Left lung (tissue), 10 donors: Measurements from ENCODE around the gene SRPK3. TPM values are rescaled to one million over a fixed set of nuclear protein-coding genes. Genes with fewer than 3 reads are reported as not detected.

Experiments
- ATAC-seq: fragments of 200-7000 bp; cut with Tn5 transposase; one replicate; pipeline ENCODE4 v1.9.1; 2020; ENCODE audit warnings: moderate library complexity
- DNase-seq, 4 donors: peaks; one replicate each; pipeline ENCODE4 v3.0.0-alpha.2; 2013 to 2020
- H3K27ac ChIP-seq, 2 donors: fragments of 200-600 bp; sonication (generic) in 1 of 2; one replicate each; pipeline versions ENCODE4 v1.5.0 to v1.8.0; 2020 to 2021
- H3K27me3 ChIP-seq, 2 donors: fragments of 200-600 bp; sonication (generic) in 1 of 2; one replicate each; pipeline versions ENCODE4 v1.5.0 to v1.8.0; 2020 to 2021
- H3K36me3 ChIP-seq, 2 donors: fragments of 200-600 bp; sonication (generic) in 1 of 2; one replicate each; pipeline versions ENCODE4 v1.5.0 to v1.8.0; 2020 to 2021
- H3K4me1 ChIP-seq, 2 donors: fragments of 200-600 bp; one replicate each; pipeline ENCODE4 v1.8.0; 2021
- H3K4me3 ChIP-seq, 2 donors: fragments of 200-600 bp; sonication (generic) in 1 of 2; one replicate each; pipeline versions ENCODE4 v1.5.0 to v1.8.0; 2020 to 2021; ENCODE audit warnings: mild to moderate bottlenecking in 1 of 2
- H3K9me3 ChIP-seq, 2 donors: fragments of 200-600 bp; sonication (generic) in 1 of 2; one replicate each; pipeline versions ENCODE4 v1.5.0 to v1.8.0; 2020 to 2021
- intact Hi-C, 2 donors: fragments of 100-400 bp; cut with DNase I; formaldehyde crosslinking; loops; one replicate each; pipeline versions ENCODE4 v1.11.2 to v1.14.2; 2022
- polyA plus RNA-seq, 6 donors: library from polyadenylated mRNA; unstranded; fragments of 120-200 nt; gene quantifications; one replicate each; pipeline ENCODE4 v1.2.1, GENCODE V29; 2013; ENCODE audit not compliant: insufficient read length in 6 of 6
- total RNA-seq, 2 donors: library from RNA; stranded (reverse); fragmentation: NEBNext Ultra II Directional; extraction: Animal tissue kit (Norgen Biotek cat#: 25700); gene quantifications; one replicate each; pipeline ENCODE4 v1.2.1, GENCODE V29; 2021
- TF ChIP-seq, protein P1 (sequence below), 2 donors: fragments of 200-600 bp; sonication (generic) in 1 of 2; IDR thresholded peaks; one replicate each; pipeline versions ENCODE4 v1.5.0 to v1.8.0; 2021; ENCODE audit warnings: antibody characterized with exemption in 2 of 2
- donor health status: DM: no; HTN: yes; CAD: no.
- donor health status: DM: no; HTN: no; CAD: no.

SRPK3 gene
- total and polyA plus RNA-seq, 8 donors, result 0.55 to 1.7 (median 0.88) TPM

DNA sequence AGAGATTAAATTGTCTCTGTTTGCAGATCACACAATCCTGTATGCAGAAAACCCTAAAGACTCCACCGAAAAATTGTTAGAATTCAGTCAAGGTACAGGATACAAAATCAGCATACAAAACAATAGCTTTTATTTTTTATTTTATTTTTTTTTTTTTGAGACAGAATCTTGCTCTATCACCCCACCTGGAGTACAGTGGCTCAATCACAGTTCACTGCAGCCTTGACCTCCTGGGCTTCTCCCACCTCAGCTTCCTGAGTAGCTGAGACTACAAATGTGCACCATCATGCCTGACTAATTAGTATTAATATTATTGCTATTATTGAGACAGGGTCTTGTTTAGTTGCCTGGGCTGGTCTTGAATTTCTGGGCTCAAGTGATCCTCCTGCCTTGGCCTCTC, 25.7 kb upstream of the SRPK3 start:
- intact Hi-C loops, result no loop called here
- Histone ChIP-seq H3K36me3 (no peaks in the 10 kb centered on the region), H3K4me1 (no peaks in the 10 kb centered on the region), H3K27me3 (no peaks in the 10 kb centered on the region), H3K9me3 (no peaks in the 10 kb centered on the region), H3K27ac (no peak overlapping the region), H3K4me3 (no peak overlapping the region)
- DNase-seq (no peak), ATAC-seq (no peak)
- TF ChIP-seq, protein P1, sequence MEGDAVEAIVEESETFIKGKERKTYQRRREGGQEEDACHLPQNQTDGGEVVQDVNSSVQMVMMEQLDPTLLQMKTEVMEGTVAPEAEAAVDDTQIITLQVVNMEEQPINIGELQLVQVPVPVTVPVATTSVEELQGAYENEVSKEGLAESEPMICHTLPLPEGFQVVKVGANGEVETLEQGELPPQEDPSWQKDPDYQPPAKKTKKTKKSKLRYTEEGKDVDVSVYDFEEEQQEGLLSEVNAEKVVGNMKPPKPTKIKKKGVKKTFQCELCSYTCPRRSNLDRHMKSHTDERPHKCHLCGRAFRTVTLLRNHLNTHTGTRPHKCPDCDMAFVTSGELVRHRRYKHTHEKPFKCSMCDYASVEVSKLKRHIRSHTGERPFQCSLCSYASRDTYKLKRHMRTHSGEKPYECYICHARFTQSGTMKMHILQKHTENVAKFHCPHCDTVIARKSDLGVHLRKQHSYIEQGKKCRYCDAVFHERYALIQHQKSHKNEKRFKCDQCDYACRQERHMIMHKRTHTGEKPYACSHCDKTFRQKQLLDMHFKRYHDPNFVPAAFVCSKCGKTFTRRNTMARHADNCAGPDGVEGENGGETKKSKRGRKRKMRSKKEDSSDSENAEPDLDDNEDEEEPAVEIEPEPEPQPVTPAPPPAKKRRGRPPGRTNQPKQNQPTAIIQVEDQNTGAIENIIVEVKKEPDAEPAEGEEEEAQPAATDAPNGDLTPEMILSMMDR (IDR thresholded peaks at IDR 0.05), result no peak

DNA sequence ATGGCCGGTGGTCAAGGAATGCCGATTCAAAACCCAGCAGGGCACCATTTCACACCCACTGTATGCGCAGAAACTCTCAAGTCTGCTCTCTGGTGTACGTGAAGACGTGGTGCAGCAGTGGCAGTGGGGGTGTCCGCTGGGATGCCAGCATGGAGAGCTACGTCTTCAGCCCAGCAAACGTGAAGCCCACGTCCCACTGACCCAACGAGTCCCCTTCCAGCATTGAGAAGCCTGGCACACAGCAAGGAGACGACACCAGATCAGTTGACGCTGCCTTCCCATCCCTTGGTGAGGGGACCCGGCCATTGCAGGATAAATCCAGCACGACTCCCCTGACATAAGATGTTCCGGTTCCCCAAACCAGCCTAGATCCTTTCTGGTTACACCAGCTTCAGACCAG, 19.0 kb upstream of the SRPK3 start:
- intact Hi-C loops, result loop anchor here in 1 of 2 donors (10.0 kb wide), 1 partner anchor 183 kb away; the partner anchor contains the start of gene RENBP
- no peaks in the 10 kb centered on the region for H3K27me3 ChIP-seq
- DNase-seq, result no peak
- no peak overlapping the region for H3K4me3 ChIP-seq
- no peak overlapping the region for H3K27ac ChIP-seq
- peaks cover 0 to 5% of the 10 kb centered on the region in 2 donors for H3K4me1 ChIP-seq
- no peaks in the 10 kb centered on the region for H3K9me3 ChIP-seq
- no peak for ATAC-seq
- TF ChIP-seq, protein P1 (IDR thresholded peaks at IDR 0.05), result no peak
- no peaks in the 10 kb centered on the region for H3K36me3 ChIP-seq

DNA sequence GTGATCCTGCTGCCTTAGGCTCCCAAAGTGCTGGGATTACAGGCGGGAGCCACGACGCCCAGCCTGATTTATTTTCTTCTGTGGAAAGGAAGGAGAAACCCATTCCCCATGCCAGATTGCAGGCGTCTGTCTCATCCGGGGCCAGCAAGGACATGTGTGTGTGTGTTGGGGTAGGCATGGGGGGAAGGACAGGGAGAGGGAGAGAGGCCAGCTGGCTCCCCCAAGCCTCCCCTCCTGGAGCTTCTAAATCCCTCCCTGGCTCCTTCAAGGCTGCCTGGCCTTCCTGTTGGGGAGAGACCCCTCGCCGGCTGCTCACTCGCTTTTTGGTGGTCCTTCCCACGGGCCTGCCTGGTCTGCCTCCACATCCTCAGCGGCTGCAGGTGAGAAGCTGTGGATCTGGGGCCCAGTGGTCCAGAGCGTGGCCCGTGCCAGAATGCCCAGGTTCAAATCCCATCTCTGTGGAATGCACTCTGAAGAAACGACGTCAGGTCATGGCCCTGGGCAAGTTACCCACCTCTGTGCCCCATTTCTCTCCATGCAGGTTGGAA, 18.1 kb upstream of the SRPK3 start:
- intact Hi-C loops, result loop anchor here in 1 of 2 donors (10.0 kb wide), 1 partner anchor 182 kb away; the partner anchor contains the start of gene RENBP
- TF ChIP-seq, protein P1 (IDR thresholded peaks at IDR 0.05), result no peak
- DNase-seq, result peak in 1 of 4 donors; percentile 23

DNA sequence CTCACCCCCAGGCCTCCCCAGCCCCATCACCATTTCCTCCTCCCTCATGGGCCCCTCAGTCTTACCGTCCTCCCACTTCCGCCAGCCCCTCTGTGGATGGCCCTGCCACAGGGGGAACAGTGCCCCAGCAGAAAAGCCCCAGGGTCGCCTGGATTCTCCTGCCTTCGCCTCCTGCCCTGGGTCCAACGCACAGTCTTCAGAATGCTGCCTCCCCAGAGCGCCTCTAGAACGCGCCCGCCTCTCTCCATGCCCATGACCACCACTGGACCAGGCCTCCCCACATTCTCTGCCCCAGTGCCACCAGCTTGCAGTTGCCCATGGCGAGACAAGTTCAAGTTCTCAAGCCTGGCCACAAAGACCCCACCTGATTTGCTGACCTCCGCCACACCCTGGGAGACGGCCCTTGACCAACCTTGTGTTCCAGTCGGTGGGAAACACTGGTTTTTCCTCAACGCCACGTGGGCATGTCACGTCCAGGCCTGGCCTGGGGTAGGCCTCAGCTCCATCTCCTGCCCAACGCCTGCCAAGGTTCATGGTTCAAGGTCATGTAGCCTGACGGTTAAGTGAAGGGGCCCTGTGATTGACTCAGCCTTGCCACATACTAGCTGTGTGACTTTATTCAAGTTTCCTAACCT, 17.4 kb upstream of the SRPK3 start:
- intact Hi-C loops, result loop anchor here in 1 of 2 donors (10.0 kb wide), 1 partner anchor 181 kb away; the partner anchor contains the start of gene RENBP
- Histone ChIP-seq H3K4me3 (no peak overlapping the region), H3K27me3 (no peaks in the 10 kb centered on the region), H3K27ac (no peak overlapping the region), H3K4me1 (peaks cover 0 to 5% of the 10 kb centered on the region in 2 donors), H3K9me3 (no peaks in the 10 kb centered on the region), H3K36me3 (no peaks in the 10 kb centered on the region)
- DNase-seq (no peak), ATAC-seq (no peak)
- TF ChIP-seq, protein P1 (IDR thresholded peaks at IDR 0.05), result no peak

More for the DNA sequence above, 18.1 kb upstream of the SRPK3 start:
- Histone ChIP-seq H3K27ac (no peak overlapping the region), H3K27me3 (no peaks in the 10 kb centered on the region), H3K4me1 (peaks cover 0 to 5% of the 10 kb centered on the region in 2 donors), H3K9me3 (no peaks in the 10 kb centered on the region), H3K36me3 (no peaks in the 10 kb centered on the region), H3K4me3 (no peak overlapping the region)
- ATAC-seq, result no peak

DNA sequence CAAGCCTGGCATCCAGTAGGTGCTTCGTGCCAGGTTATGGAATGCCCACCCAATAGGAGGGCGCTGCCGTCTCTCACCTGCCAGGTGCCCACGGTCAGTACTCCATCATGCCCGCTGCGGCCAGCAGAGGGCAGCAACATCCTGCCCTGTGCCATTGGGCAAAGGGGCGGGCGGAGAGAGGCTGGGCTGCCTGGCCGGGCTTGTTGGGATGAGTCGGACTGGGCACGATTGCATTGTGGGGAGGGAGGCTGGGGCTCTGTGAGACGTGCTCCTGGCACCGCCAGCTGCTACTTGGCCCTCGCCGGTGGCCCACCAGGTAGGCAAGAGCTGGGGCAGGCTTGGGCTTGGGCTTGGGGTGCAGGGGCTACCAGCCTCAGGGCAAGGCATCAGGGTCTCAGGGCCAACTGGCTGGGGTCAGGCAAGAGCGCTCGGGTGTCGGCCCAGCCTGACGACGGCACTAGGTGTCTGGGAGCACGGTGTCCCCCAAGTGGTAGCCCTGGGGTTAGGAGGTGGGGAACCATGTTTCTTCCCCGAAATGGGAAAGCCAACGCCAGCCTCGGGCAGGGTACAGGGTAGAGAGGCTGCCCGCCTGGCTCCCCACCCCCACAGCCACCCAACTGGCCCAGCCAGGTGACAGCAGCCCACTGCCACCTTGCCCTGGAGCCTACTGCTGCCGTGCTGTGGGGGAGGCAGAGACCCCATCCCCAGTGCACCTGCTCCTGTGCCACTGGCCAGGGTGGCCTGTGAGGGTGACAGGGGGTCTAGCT, 16.7 kb upstream of the SRPK3 start, which contains the start of gene PLXNB3:
Gene PLXNB3, plus strand, starts transcription at position 261 of the 767 bp plus-strand sequence. CDS start 1,287 bp downstream, outside the sequence.
- intact Hi-C loops, result loop anchor here in 1 of 2 donors (10.0 kb wide), 1 partner anchor 181 kb away; the partner anchor contains the start of gene RENBP
- Histone ChIP-seq H3K4me1 (peaks cover 0 to 5% of the 10 kb centered on the region in 2 donors), H3K27ac (no peak within 1 kb of the TSS), H3K27me3 (no peaks in the 10 kb centered on the region), H3K36me3 (no peaks in the 10 kb centered on the region), H3K9me3 (no peaks in the 10 kb centered on the region), H3K4me3 (no peak within 1 kb of the TSS)
- TF ChIP-seq, protein P1 (IDR thresholded peaks at IDR 0.05), result peak; percentile 66 to 74
- DNase-seq (peak in 3 of 4 donors; percentile 65 to 93 (median 77)), ATAC-seq (peak; percentile 93)
